Jurkat, Clone E6-1 (cell line): ENCODE measurements around the gene SOX15.
A peak's percentile ranks its signal among the peaks of the same experiment; 100 is the strongest.

Experiments
- DNase-seq: peaks from one replicate; pipeline ENCODE4 v3.0.0-alpha.2; 2011; ENCODE audit warnings: low read depth, low spot score
- H3K4me3 ChIP-seq: 2 replicates; pipeline ENCODE4 v1.5.1; 2011; ENCODE audit warnings: mild to moderate bottlenecking, low read length, control low read depth, moderate library complexity

The SOX15 gene

DNA sequence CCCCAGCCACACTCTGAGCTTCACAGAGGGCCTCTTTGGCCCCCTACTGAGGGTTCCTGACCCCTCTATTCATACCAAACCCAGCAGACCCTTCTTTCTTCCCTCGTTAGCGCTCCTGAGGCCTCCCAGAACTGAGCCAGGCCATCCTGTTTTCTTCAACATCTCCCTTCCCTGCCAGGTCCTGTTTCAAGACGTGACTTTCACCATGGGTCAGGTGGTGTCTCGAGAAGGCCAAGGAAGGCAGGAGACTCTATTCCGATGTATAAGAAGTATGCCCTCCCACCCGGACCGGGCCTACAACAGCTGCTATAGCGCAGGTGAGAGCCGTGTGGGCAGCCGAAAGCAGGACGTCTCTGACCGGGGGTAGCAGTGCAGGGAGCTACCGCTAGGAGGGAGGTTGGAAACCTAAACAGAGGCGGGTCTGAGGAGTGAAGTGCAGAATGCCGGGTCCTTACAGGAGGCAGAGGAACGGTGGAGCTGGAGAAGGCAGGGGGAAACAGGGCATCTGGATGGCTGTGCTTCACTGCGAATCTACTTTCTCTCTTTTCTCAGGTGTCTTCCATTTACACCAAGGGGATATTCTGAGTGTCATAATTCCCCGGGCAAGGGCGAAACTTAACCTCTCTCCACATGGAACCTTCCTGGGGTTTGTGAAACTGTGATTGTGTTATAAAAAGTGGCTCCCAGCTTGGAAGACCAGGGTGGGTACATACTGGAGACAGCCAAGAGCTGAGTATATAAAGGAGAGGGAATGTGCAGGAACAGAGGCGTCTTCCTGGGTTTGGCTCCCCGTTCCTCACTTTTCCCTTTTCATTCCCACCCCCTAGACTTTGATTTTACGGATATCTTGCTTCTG, 29.5 kb downstream of the SOX15 start:
- peak; percentile 66 for DNase-seq

DNA sequence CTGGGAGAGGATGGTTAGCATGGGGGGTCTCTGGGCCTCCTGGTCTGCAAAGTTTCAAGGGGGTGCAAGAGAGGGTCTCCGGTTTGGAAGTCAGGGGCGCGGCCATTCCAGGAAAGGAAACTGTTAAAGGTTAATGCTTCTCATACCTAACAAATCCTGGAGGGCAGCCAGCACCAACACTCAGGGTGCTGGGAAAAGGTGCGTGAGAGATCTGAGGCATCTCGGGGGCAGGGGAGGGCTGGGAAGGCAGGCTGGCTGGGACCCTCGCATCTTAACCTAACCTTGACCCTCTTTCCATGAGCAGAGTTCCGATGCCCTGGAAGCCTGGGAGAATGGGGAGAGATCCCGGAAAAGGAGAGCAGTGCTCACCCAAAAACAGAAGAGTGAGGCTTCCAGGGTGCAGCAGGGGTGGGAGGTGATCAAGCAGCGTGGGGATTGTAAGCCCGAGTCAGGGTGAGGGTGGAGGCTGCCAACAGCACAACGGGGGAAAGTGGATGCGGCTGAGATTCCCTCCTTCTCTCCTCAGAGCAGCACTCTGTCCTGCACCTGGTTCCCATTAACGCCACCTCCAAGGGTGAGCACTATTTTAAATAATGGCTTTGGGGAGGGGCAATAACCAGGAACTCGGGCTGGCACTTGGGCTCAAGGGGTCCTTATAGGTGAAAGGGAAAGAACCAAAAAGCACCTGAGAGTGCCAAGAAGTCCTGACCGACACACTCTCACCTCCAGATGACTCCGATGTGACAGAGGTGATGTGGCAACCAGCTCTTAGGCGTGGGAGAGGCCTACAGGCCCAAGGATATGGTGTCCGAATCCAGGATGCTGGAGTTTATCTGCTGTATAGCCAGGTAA, 30.3 kb downstream of the SOX15 start:
- DNase-seq = no peak
- H3K4me3 ChIP-seq = no peak overlapping the region

More for the DNA sequence above, 29.5 kb downstream of the SOX15 start:
- peak overlapping the region; percentile 70 for H3K4me3 ChIP-seq

DNA sequence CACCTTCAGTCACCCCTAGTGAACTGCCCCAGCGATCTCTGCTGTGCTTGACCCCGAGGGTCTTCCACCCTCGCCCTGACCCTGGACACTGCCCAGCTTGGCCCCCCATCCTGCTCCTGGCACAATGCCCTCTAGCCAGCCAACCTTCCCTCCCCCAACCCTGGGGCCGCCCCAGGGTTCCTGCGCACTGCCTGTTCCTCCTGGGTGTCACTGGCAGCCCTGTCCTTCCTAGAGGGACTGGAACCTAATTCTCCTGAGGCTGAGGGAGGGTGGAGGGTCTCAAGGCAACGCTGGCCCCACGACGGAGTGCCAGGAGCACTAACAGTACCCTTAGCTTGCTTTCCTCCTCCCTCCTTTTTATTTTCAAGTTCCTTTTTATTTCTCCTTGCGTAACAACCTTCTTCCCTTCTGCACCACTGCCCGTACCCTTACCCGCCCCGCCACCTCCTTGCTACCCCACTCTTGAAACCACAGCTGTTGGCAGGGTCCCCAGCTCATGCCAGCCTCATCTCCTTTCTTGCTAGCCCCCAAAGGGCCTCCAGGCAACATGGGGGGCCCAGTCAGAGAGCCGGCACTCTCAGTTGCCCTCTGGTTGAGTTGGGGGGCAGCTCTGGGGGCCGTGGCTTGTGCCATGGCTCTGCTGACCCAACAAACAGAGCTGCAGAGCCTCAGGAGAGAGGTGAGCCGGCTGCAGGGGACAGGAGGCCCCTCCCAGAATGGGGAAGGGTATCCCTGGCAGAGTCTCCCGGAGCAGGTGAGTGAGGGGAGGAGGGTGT, 31.2 kb downstream of the SOX15 start, which contains the start of gene TNFSF13:
Gene TNFSF13 (plus strand): TSS at position 207 of the 776 bp plus-strand sequence. CDS start 290 bp downstream, at position 497.
- no peak for DNase-seq
- H3K4me3 ChIP-seq = no peak within 1 kb of the TSS

DNA sequence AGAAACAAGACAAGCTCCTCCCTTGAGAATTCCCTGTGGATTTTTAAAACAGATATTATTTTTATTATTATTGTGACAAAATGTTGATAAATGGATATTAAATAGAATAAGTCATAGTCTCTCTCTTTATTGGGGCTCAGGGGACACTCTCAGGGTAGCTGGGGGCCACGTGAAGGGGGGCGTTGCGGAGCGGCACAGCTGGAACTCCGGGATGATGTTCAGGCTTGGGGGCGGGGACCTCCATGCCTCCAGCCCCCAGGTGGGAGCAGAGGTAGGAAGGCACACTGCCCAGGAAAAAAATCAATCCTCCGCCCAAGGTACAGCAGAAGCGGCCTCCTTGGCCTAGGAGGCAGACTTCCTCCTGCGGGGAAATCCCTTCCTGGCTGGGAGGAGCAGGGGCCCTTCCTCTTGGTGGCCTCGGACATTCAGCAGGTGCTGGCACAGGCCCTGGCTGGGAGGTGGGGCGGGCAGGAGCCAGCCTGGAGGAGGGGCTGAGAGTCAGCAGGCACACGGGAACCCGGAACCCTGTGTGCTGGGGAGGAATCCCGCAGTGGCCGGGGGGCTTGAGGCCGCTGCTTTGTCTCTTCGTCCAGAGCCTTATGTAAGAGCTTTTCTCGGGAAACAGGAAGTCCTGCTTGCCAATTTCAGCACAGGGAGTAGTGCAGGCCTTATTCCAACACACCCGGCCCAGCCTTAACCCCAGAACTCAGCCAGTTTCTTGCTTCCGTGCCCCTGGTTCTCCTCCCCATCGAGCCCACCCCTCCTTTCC, 31.9 kb downstream of the SOX15 start:
- H3K4me3 ChIP-seq = no peak overlapping the region

DNA sequence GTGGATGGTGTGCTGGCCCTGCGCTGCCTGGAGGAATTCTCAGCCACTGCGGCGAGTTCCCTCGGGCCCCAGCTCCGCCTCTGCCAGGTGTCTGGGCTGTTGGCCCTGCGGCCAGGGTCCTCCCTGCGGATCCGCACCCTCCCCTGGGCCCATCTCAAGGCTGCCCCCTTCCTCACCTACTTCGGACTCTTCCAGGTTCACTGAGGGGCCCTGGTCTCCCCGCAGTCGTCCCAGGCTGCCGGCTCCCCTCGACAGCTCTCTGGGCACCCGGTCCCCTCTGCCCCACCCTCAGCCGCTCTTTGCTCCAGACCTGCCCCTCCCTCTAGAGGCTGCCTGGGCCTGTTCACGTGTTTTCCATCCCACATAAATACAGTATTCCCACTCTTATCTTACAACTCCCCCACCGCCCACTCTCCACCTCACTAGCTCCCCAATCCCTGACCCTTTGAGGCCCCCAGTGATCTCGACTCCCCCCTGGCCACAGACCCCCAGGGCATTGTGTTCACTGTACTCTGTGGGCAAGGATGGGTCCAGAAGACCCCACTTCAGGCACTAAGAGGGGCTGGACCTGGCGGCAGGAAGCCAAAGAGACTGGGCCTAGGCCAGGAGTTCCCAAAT, 32.6 kb downstream of the SOX15 start:
- no peak for DNase-seq
- H3K4me3 ChIP-seq = no peak overlapping the region

More for the DNA sequence above, 31.9 kb downstream of the SOX15 start:
- DNase-seq = no peak

DNA sequence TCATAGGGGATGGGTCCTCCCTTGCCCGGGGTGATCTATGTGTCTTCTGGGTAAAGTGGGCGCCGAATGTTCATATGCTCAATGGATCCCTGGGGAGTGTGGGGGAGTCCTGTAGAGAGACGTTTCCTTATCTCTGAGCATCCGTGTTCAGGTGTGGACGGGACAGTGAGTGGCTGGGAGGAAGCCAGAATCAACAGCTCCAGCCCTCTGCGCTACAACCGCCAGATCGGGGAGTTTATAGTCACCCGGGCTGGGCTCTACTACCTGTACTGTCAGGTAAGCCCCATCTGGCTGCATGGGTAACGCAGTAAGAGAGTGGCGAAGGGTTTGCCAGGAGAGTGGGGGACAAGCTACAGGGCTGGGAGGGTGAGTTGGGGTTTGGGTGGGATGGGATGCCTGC, 33.3 kb downstream of the SOX15 start:
- no peak overlapping the region for H3K4me3 ChIP-seq
- DNase-seq = no peak

DNA sequence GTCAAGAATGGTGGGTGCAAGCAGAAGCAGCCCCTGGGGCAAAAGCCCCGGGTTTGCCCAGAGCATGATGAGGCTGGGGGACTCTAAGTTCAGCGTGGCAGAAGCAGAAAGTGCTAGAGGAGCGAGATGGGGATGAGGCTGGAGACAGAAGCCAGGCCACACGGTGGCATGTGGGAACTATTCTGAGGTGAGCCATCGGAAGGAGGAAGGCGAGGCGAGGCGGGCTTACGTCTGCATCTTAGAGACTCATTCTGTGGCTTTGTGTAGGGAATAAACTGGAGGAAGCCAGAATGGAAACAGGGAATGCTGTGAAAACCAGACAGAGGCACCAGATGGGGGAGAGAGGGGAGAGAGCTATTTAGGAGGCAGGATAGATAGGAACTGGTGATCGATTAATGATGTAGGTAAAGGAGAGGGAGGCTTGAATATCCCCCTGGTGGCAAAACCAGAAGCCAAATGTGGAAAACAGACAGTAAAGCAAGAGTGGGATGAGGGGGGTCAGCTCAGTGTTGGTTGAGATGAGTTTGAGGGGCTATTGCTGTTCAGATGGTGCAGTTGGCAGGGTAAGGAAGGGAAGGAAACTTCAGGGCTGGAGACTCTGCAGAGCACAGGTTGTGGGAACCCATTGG, 34.5 kb downstream of the SOX15 start:
- H3K4me3 ChIP-seq = no peak overlapping the region
- DNase-seq = no peak

DNA sequence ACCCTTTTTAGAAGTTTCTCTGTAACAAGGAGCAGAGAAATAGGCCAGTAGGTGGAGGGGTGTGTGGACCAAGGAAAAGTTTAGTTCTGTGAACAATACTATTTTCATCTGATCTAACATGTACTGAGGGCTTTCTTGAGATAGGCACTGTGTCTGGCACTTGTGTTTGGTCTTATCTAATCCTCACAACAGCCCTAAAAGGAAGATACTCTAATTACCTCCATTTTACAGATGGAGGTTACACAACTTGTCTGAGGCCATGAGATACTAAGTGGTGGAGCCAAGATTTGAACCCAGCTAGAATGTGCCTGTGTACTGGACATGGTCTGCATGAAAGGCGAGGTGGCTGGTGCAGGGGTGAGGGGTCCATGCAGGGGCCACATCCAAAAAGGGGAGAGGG, 36.5 kb downstream of the SOX15 start:
- DNase-seq = no peak
- no peak overlapping the region for H3K4me3 ChIP-seq

DNA sequence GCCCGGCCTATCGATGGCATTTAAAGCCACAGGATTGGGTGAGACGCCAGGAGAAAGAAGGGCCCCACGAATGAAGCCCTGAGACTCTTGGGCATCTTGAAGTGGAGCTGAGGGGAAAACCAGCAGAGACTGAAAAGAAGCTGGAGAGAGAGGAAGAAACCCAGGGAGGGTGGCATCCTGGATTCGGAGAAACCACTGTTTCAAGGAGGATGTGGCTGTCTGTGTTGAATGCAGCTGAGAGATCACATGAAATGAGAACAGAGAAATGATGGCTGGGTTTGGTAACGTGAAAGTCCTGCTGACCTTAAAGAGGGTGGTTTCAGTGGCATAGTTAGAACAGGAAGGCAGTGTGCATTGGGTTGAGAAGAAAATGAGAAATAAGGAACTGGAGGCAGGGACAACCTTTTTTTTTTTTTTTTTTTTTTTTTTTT, 37.3 kb downstream of the SOX15 start:
- DNase-seq = peak; percentile 67
- H3K4me3 ChIP-seq = no peak overlapping the region

DNA sequence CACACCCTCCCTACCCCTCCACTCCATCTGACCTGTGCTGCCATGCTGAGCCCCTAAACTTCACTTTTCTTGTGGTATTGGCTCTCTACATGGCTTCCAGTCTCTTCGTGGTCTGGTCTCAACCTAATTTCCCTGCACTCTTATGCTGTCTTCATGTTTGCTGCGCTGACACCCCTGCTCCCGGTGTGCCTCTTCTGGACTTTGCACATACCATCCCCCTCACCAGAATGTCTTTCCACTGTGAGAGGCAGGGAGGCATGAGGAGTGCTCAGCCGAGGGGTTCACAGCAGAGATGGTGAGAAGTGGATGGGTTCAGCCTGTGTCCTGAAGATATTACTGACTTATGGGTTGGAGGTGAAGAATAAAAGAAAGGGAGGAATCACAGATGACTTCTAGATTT, 38.5 kb downstream of the SOX15 start:
- no peak for DNase-seq
- no peak overlapping the region for H3K4me3 ChIP-seq

DNA sequence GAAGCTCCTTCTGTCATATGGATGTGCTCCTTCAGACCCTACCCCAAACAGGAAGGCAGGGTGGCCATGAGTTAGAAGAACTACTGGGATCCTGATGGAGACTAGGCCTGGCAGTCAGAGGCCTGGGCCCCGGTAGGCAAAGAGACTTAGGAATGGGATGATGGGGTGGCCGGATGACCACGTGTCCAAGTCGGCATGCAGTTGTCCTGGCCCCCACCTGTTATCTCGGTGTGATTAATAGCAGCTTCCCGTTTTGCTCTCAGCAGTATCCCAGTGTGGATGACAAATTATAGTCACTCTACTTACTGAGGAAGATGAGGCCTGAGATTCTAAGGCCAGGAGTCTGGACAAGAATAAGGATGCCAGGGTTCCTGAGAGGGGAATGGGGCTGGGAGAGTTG, 39.5 kb downstream of the SOX15 start:
- no peak overlapping the region for H3K4me3 ChIP-seq
- no peak for DNase-seq

DNA sequence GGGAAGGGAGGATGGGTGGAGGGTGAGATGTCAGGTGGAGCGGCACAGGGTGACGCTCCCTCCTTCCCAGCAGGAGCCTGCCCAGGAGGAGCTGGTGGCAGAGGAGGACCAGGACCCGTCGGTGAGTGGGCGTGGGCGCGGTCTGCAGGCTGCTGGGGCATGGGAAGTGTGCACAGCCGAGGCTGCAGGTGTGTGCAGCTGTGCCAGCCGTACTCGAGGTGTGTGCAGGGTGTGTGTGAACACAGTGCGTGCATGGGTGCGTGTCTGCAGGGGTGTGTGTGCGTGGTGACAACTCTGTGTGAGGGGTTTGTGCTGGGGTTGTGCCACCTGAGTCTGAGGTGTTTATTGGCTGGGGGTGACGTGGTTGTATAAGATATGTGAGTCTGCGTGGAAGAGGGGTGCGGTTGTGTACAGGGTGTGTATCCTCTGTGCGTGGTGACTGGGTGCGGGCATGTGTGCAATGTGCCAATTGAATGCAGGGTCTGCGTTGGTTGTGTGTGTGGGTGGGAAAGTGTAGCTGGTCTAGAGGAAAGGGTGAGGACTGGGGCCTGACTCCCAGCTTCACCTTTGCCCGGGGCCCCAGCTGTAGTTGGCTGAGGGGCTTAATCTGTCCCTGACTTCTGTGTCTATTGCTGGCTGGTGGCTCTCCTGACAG, 40.4 kb downstream of the SOX15 start:
- no peak for DNase-seq
- no peak overlapping the region for H3K4me3 ChIP-seq

DNA sequence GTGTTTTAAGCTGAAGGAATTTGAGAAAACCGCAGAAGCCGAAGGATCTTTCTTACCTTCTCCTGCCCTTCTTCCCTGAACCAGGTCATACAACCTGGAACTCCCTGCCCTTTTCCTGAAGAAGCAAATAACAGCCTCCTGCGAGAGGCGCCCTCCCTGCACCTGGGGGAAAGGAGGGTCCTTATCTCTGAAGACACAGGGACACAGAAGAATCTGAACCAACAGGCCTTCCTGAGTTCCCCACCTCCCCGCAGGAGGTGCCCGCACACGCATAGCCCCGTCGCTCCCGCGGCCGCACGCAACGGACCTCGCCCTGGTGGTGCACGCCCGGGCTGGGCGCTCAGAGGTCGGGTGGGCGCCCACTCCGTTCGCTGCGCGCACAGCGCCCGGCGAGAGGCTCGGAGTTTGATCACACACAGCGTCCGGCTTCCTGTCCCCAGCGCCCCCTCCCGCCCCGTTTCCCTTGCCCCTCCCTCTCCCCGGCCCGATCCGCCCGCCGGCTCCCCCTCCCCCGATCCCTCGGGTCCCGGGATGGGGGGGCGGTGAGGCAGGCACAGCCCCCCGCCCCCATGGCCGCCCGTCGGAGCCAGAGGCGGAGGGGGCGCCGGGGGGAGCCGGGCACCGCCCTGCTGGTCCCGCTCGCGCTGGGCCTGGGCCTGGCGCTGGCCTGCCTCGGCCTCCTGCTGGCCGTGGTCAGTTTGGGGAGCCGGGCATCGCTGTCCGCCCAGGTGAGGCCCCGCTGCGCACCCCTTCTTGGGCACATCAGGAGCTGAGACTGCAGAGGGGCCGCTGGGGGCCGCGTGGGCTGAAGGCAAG, 41.1 kb downstream of the SOX15 start, which contains the start of gene TNFSF12:
Gene TNFSF12 (plus strand): TSS at position 474 of the 816 bp plus-strand sequence. CDS start 96 bp downstream, at position 570.
- no peak for DNase-seq
- H3K4me3 ChIP-seq = peak within 1 kb of the TSS; percentile 50

DNA sequence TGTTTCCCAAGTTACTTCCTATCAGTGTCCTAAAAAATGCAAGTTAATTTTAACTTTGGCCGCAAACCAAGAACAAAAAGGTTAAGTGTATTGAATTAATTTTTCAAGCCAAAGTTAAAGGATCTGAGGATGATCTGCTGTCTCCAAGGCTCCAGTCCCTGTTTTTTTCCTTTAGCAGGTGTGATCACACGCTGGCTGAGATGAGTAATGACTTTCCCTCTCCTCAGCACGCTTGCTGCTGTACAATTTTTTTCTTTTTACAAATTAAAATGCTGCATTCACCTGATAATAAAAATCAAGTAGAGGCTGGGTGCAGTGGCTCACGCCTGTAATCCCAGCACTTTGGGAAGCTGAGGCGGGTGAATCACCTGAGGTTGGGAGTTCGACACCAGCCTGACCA, 45.0 kb downstream of the SOX15 start:
- DNase-seq = no peak
- no peak overlapping the region for H3K4me3 ChIP-seq

DNA sequence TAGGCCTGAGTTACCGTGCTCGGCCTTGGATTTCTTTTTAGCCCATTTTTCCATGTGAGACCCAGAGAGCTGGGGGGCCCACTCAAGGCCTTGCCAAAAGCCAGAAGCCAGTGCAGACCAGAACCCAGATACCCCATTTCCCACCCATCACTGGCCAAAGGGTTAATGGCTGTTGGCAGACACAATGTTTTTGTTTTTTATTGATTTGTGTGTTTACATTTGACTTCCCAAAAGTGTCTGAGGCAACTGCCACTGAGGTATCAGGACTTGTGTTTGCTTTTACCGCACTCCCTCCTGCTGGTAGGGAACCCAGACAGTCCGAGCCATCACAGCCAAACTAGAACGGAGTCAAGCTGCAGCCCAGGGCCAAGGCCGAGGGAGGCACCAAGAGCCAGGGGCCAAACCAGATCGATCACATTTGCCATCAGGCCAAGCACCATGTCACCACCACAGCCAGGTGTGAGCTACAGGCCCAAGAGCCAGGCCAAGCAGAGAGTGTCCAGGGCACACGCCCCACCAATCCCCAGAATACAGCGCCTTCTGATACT, 48.7 kb downstream of the SOX15 start:
- no peak for DNase-seq
- no peak overlapping the region for H3K4me3 ChIP-seq

DNA sequence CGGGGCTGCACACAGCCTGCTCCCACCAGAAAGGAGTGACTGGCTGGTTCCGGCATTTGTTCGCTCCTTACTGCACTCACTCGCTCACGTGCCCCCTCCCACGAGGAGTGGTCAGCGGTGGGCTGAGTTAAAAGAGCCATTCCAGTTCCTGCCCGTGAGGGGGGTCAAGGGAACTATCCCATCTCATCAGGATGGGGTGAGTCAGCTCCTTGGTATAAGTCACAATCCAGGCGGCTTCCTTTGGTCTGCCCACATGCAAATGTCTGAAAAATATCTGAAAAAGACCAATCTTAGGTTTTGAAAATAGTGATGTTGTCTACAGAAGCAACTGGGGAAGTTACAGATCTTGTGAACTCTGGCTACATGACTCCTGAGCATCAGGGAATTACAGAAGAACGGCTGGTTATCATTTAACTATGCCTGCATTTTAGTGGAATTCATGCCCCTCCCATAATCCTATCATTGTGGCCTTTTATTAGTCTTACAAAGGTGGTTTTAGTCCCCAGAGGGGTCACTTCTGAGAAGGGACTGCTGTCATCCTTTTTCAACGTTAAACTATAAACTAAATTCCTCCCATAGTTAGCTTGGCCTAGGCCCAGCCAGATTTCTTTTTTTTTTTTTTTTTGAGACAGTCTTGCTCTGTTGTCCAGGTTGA, 50.9 kb downstream of the SOX15 start:
- DNase-seq = no peak
- no peak overlapping the region for H3K4me3 ChIP-seq
